ENCODE results near the gene POC1A. TPM values are rescaled to one million over a fixed set of nuclear protein-coding genes. Genes with fewer than 3 reads are reported as not detected.

Gene POC1A
- total and polyA plus RNA-seq, 9 of the 15 experiments (the other 6 are each of a cell fraction or from before 2014, with no cell fraction given) = 7.2 to 17.5 (median 12.1) TPM

GRCh38 chr3:52088445-52089367 lies 65.5 kb downstream of the POC1A start:
- ATAC-seq (peak; percentile 80), DNase-seq (ENCODE audit: extremely low read depth in 1 of 4, low spot score in 3 of 4) (peak; percentile 45 to 78 (median 54)), FAIRE-seq (peak; percentile 44)
- intact Hi-C loops (cut with micrococcal nuclease) = no loop called here
- Histone ChIP-seq H3K27ac (ENCODE audit: extremely low read depth, low read depth, low read length) (peak overlapping the region; percentile 33; the same call in 2 of the 3 replicates), H3K27me3 (ENCODE audit: control insufficient read depth in 2 of 2, insufficient read depth in 2 of 2, low read length in 2 of 2) (no peaks in the 10 kb centered on the region), H3K4me3 (no peak overlapping the region), H3K4me2 (ENCODE audit: insufficient read depth, low read length) (no peak overlapping the region), H3K9me1 (ENCODE audit: control insufficient read depth, insufficient read depth, low read length) (no peaks in the 10 kb centered on the region), H3K36me3 (ENCODE audit: control insufficient read depth, insufficient read depth, low read length) (peaks cover 13% of the 10 kb centered on the region; the same call in 1 of the 3 replicates), H3K9me3 (replicated peaks; ENCODE audit: control insufficient read depth, insufficient read depth, low read depth, low read length) (no peaks in the 10 kb centered on the region), H3K4me1 (replicated peaks in 1 of 2; ENCODE audit: control insufficient read depth in 2 of 2, insufficient read depth in 2 of 2, low read length in 2 of 2) (peaks cover 21 to 28% of the 10 kb centered on the region in 2 experiments), H3K9ac (ENCODE audit: insufficient read depth in 1 of 2, low read depth in 2 of 2, low read length in 2 of 2) (peak overlapping the region in 1 of 2 experiments; percentile 53; a peak in 2 of 4 replicates), H4K20me1 (replicated peaks; ENCODE audit: control insufficient read depth, insufficient read depth, low read length) (no peaks in the 10 kb centered on the region), H3K79me2 (ENCODE audit: control insufficient read depth, insufficient read depth, low read length) (no peaks in the 10 kb centered on the region), H2AFZ (ENCODE audit: low read depth, low read length) (no peak overlapping the region)
- ChIA-PET POLR2A (interaction anchor here (0.9 to 1.6 kb wide), 2 partner anchors 10 to 19 kb away, joined by 3 to 4 read pairs; no protein-coding TSS in a partner anchor), CTCF (ENCODE audit: low intra/inter-chr PET ratio) (no interaction called here)
- in situ Hi-C loops (cut with MboI) = no loop called here
- WGBS (ENCODE audit: insufficient coverage, low coverage, missing lambda C conversion rate) = 47% methylated on average over 11 of the region's 17 CpGs
- BruUV-seq (replicated peaks) = no TSS peak
- TF ChIP-seq ZC3H4 (CRISPR knock-in tag; IDR thresholded peaks at IDR 0.05; ENCODE audit: borderline replicate concordance) = no peak
- peak; percentile 61; the same call in 1 of the 2 replicates for TF ChIP-seq NR2C2 (CRISPR knock-in tag; IDR thresholded peaks at IDR 0.05)
- TF ChIP-seq NR2C2 (tag; IDR thresholded peaks at IDR 0.05) = peak; percentile 40; the same call in 1 of the 2 replicates
- peak; percentile 51; the same call in 1 of the 2 replicates for TF ChIP-seq CEBPB (tag; IDR thresholded peaks at IDR 0.05)
- TF ChIP-seq E2F6 (IDR thresholded peaks at IDR 0.05; ENCODE audit: borderline replicate concordance in 1 of 2, extremely low read depth in 1 of 2, insufficient read depth in 1 of 2, insufficient read length in 1 of 2, low read depth in 1 of 2, low read length in 1 of 2, poor library complexity in 1 of 2, severe bottlenecking in 1 of 2) = peak in 1 of 2 experiments; percentile 69
- TF ChIP-seq, protein P1, sequence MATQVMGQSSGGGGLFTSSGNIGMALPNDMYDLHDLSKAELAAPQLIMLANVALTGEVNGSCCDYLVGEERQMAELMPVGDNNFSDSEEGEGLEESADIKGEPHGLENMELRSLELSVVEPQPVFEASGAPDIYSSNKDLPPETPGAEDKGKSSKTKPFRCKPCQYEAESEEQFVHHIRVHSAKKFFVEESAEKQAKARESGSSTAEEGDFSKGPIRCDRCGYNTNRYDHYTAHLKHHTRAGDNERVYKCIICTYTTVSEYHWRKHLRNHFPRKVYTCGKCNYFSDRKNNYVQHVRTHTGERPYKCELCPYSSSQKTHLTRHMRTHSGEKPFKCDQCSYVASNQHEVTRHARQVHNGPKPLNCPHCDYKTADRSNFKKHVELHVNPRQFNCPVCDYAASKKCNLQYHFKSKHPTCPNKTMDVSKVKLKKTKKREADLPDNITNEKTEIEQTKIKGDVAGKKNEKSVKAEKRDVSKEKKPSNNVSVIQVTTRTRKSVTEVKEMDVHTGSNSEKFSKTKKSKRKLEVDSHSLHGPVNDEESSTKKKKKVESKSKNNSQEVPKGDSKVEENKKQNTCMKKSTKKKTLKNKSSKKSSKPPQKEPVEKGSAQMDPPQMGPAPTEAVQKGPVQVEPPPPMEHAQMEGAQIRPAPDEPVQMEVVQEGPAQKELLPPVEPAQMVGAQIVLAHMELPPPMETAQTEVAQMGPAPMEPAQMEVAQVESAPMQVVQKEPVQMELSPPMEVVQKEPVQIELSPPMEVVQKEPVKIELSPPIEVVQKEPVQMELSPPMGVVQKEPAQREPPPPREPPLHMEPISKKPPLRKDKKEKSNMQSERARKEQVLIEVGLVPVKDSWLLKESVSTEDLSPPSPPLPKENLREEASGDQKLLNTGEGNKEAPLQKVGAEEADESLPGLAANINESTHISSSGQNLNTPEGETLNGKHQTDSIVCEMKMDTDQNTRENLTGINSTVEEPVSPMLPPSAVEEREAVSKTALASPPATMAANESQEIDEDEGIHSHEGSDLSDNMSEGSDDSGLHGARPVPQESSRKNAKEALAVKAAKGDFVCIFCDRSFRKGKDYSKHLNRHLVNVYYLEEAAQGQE (IDR thresholded peaks at IDR 0.05; ENCODE audit: borderline replicate concordance) = peak; percentile 76
- TF ChIP-seq, protein P1 (CRISPR knock-in tag; IDR thresholded peaks at IDR 0.05; ENCODE audit: low read depth) = no peak
- TF ChIP-seq RNF2 (IDR thresholded peaks at IDR 0.05) = no peak
- TF ChIP-seq KDM1A (IDR thresholded peaks at IDR 0.05) = peak in 1 of 2 experiments; percentile 85; a peak in 2 of 4 replicates
- no peak for TF ChIP-seq RBFOX2 (IDR thresholded peaks at IDR 0.05; ENCODE audit: low read depth, low read length)
- peak; percentile 30; the same call in 1 of the 2 replicates for TF ChIP-seq CBFA2T3 (IDR thresholded peaks at IDR 0.05)

Measured in K562 (cell line).